ENCODE data around the gene CDA. TPM values are rescaled to one million over a fixed set of nuclear protein-coding genes. Genes with fewer than 3 reads are reported as not detected.
A peak's percentile ranks its signal among the peaks of the same experiment; 100 is the strongest.

The CDA gene
- total RNA-seq, 1 experiment from 2014 or later = 0.62 TPM

- Histone ChIP-seq H3K9me3 (ENCODE audit: control insufficient read depth, insufficient read depth, low read depth, low read length) (no peaks in the 10 kb centered on the region), H3K27ac (ENCODE audit: low read length) (no peak overlapping the region), H3K27me3 (ENCODE audit: control insufficient read depth, insufficient read depth, low read length) (no peaks in the 10 kb centered on the region), H3K4me1 (ENCODE audit: control insufficient read depth, insufficient read depth, low read length) (peaks cover 14% of the 10 kb centered on the region), H3K4me3 (ENCODE audit: low read depth in 2 of 2, low read length in 2 of 2) (no peak overlapping the region), H3K36me3 (ENCODE audit: control insufficient read depth, insufficient read depth, low read length) (no peaks in the 10 kb centered on the region)
- ChIA-PET CTCF (no interaction called here), POLR2A (no interaction called here)
- intact Hi-C loops (cut with micrococcal nuclease; ENCODE audit: unreplicated experiment) (no loop called here), in situ Hi-C loops (cut with HindIII; ENCODE audit: low pct_unique_long_range_greater_than_20kb, low sequenced_read_pairs) (no loop called here)
- DNase-seq (ENCODE audit: low read depth, low spot score) (no peak), ATAC-seq (0 out of 2 replicates have a peak, but pooled peaks have one; percentile 21)
- BruUV-seq (replicated peaks) = no TSS peak
- TF ChIP-seq CTCF (IDR thresholded peaks at IDR 0.05) (no peak), TCF7L2 (IDR thresholded peaks at IDR 0.05; ENCODE audit: low read depth, low read length) (no peak), POLR2AphosphoS5 (IDR thresholded peaks at IDR 0.05; ENCODE audit: low read depth, low read length) (no peak), SIN3A (IDR thresholded peaks at IDR 0.05; ENCODE audit: borderline replicate concordance, insufficient read depth, low read depth, low read length) (no peak)
- TF ChIP-seq, protein P1, sequence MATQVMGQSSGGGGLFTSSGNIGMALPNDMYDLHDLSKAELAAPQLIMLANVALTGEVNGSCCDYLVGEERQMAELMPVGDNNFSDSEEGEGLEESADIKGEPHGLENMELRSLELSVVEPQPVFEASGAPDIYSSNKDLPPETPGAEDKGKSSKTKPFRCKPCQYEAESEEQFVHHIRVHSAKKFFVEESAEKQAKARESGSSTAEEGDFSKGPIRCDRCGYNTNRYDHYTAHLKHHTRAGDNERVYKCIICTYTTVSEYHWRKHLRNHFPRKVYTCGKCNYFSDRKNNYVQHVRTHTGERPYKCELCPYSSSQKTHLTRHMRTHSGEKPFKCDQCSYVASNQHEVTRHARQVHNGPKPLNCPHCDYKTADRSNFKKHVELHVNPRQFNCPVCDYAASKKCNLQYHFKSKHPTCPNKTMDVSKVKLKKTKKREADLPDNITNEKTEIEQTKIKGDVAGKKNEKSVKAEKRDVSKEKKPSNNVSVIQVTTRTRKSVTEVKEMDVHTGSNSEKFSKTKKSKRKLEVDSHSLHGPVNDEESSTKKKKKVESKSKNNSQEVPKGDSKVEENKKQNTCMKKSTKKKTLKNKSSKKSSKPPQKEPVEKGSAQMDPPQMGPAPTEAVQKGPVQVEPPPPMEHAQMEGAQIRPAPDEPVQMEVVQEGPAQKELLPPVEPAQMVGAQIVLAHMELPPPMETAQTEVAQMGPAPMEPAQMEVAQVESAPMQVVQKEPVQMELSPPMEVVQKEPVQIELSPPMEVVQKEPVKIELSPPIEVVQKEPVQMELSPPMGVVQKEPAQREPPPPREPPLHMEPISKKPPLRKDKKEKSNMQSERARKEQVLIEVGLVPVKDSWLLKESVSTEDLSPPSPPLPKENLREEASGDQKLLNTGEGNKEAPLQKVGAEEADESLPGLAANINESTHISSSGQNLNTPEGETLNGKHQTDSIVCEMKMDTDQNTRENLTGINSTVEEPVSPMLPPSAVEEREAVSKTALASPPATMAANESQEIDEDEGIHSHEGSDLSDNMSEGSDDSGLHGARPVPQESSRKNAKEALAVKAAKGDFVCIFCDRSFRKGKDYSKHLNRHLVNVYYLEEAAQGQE (IDR thresholded peaks at IDR 0.05; ENCODE audit: insufficient read depth in 1 of 2, low read depth in 2 of 2, low read length in 1 of 2) = no peak
Measured at GRCh38 chr1:20619999-20620398, 31.1 kb downstream of the CDA start.

DNA sequence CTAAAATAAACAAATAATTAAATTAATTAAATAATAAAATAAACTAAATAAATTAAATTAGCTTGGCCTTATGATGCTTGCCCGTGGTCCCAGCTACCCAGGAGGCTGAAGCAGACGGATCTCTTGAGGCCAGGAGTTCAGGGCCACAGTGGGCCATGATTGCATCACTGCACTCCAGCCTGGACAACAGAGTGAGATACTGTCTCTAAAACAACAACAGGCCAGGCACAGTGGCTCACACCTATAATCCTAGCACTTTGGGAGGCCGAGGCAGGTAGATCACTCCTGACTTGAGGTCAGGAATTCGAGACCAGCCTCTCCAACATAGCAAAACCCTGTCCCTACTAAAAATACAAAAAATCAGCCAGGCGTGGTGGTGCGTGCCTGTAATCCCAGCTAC is 32.1 kb downstream of the CDA start:
- Histone ChIP-seq H3K36me3 (ENCODE audit: control insufficient read depth, insufficient read depth, low read length) (no peaks in the 10 kb centered on the region), H3K4me1 (ENCODE audit: control insufficient read depth, insufficient read depth, low read length) (peaks cover 9% of the 10 kb centered on the region), H3K4me3 (ENCODE audit: low read depth in 2 of 2, low read length in 2 of 2) (no peak overlapping the region), H3K27me3 (ENCODE audit: control insufficient read depth, insufficient read depth, low read length) (no peaks in the 10 kb centered on the region), H3K9me3 (ENCODE audit: control insufficient read depth, insufficient read depth, low read depth, low read length) (no peaks in the 10 kb centered on the region), H3K27ac (ENCODE audit: low read length) (no peak overlapping the region)
- intact Hi-C loops (cut with micrococcal nuclease; ENCODE audit: unreplicated experiment) (no loop called here), in situ Hi-C loops (cut with HindIII; ENCODE audit: low pct_unique_long_range_greater_than_20kb, low sequenced_read_pairs) (no loop called here)
- CTCF ChIA-PET = no interaction called here
- ATAC-seq = no peak
- no TSS peak for BruUV-seq (replicated peaks)
- TF ChIP-seq TCF7L2 (IDR thresholded peaks at IDR 0.05; ENCODE audit: low read depth, low read length) = no peak
- POLR2A ChIA-PET = no interaction called here
- no peak for DNase-seq (ENCODE audit: low read depth, low spot score)

DNA sequence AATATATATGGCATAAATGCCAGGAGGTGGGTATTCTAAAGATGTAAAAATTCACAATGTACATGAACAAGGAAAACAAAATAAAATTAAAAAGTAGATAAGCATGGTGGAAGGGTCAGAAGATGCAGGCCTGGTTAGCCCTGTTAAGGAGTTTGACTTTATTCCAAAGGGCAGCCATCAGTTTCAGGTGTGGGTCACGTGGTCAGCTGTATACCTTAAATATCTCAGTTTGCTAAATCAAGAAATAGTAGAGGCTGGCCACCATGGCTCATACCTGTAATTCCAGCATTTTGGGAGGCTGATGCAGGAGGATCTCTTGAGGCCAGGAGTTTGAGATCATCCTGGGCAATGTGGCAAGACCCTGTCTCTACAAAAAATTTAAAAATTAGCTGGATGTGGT is 35.8 kb downstream of the CDA start:
- in situ Hi-C loops (cut with HindIII; ENCODE audit: low pct_unique_long_range_greater_than_20kb, low sequenced_read_pairs) (no loop called here), intact Hi-C loops (cut with micrococcal nuclease; ENCODE audit: unreplicated experiment) (no loop called here)
- ATAC-seq (no peak), DNase-seq (ENCODE audit: low read depth, low spot score) (no peak)
- ChIA-PET POLR2A (no interaction called here), CTCF (no interaction called here)
- H3K9me3 ChIP-seq (ENCODE audit: control insufficient read depth, insufficient read depth, low read depth, low read length) = no peaks in the 10 kb centered on the region
- BruUV-seq (replicated peaks) = no TSS peak
- H3K36me3 ChIP-seq (ENCODE audit: control insufficient read depth, insufficient read depth, low read length) = no peaks in the 10 kb centered on the region
- no peaks in the 10 kb centered on the region for H3K27me3 ChIP-seq (ENCODE audit: control insufficient read depth, insufficient read depth, low read length)
- no peak overlapping the region for H3K27ac ChIP-seq (ENCODE audit: low read length)
- H3K4me3 ChIP-seq (ENCODE audit: low read depth in 2 of 2, low read length in 2 of 2) = no peak overlapping the region
- TF ChIP-seq POLR2AphosphoS5 (IDR thresholded peaks at IDR 0.05; ENCODE audit: low read depth, low read length) (no peak), CTCF (IDR thresholded peaks at IDR 0.05) (no peak), TCF7L2 (IDR thresholded peaks at IDR 0.05; ENCODE audit: low read depth, low read length) (no peak), SIN3A (IDR thresholded peaks at IDR 0.05; ENCODE audit: borderline replicate concordance, insufficient read depth, low read depth, low read length) (no peak)
- TF ChIP-seq, protein P1 (IDR thresholded peaks at IDR 0.05; ENCODE audit: insufficient read depth in 1 of 2, low read depth in 2 of 2, low read length in 1 of 2) = no peak
- H3K4me1 ChIP-seq (ENCODE audit: control insufficient read depth, insufficient read depth, low read length) = no peaks in the 10 kb centered on the region

Data from Panc1 (cell line).